Fibroblast of pulmonary artery (primary cell): ENCODE data around the gene WWOX.

ENCODE experiments used
- DNase-seq: peaks from one replicate; pipeline ENCODE4 v3.0.0-alpha.2; 2010; ENCODE audit warnings: low read depth
- H3K4me3 ChIP-seq: replicated peaks from 2 replicates; pipeline ENCODE4 v1.5.1; 2011; ENCODE audit warnings: low read depth, mild to moderate bottlenecking, control low read depth, low read length, moderate library complexity
- TF ChIP-seq, protein P1 (sequence below): IDR thresholded peaks from 2 replicates; pipeline ENCODE4 v1.5.1; 2011; ENCODE audit warnings: mild to moderate bottlenecking, control low read depth, low read length, inconsistent platforms; ENCODE audit errors: missing control alignments

Gene WWOX

DNA sequence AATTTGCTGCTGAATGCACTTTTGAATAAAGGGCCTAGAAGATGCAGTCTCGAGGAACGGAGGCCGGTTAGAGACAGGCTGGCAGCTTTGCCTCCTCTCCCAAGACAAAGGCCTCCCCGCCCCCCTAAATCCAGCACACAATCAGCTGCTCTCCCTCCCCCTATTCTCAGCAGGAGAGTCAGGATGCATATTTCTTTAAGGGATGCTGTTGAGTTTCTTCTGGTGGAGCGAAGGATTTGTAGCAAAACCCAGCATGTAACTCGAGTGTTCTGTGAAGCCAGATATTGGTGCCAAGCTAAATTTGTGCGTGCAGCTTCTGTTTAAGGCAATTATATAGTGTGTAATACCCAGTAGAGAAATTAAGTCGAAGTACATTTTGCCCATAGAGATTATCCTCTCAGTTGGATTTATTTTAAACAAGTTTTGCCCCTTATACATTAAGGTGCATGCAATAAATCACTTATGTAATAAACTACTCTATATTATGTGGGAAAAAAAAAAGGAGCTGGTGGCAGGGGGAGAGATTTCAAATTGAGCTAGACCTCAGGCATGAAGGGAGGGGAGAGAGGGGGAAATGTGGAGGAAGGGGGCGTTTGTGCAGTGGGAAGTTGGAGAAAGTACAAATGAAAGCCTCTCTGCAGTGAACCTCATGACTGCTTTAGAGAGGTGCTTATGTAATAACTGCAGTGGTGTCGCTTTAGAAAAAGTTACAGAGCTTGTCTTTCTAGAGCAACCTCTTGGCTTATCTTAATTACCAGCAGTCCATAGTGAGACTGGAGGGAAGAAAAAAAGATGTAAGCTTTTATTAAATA lies 901.9 kb downstream of the WWOX start:
- no peak for DNase-seq
- TF ChIP-seq, protein P1, sequence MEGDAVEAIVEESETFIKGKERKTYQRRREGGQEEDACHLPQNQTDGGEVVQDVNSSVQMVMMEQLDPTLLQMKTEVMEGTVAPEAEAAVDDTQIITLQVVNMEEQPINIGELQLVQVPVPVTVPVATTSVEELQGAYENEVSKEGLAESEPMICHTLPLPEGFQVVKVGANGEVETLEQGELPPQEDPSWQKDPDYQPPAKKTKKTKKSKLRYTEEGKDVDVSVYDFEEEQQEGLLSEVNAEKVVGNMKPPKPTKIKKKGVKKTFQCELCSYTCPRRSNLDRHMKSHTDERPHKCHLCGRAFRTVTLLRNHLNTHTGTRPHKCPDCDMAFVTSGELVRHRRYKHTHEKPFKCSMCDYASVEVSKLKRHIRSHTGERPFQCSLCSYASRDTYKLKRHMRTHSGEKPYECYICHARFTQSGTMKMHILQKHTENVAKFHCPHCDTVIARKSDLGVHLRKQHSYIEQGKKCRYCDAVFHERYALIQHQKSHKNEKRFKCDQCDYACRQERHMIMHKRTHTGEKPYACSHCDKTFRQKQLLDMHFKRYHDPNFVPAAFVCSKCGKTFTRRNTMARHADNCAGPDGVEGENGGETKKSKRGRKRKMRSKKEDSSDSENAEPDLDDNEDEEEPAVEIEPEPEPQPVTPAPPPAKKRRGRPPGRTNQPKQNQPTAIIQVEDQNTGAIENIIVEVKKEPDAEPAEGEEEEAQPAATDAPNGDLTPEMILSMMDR = no peak
- no peak overlapping the region for H3K4me3 ChIP-seq

- H3K4me3 ChIP-seq = no peak overlapping the region
- TF ChIP-seq, protein P1 = no peak
- DNase-seq = no peak
Measured at GRCh38 chr16:79003026-79003609, 903.7 kb downstream of the WWOX start.

- TF ChIP-seq, protein P1 = no peak
- DNase-seq = no peak
- H3K4me3 ChIP-seq = no peak overlapping the region
Measured at GRCh38 chr16:79004309-79004708, 904.9 kb downstream of the WWOX start.

DNA sequence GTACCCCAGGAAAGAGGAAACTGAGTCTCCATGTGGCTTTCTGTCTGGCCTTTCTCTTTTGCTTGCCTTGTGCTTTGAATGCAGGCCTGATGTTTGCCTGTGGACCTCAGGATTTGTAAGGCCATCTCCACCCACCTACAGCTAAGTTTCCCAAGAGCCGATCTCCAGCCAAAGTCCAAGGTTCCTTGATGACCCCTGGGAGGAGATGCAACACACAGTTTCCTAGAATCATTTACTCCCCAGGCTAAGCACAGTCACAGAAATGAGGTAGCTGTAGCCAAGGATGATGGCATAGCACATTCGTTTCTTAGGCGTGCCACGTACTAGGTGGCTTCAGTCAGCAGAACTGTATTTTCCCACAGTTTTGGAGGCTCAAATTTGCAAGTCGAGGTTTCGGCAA lies 905.6 kb downstream of the WWOX start:
- TF ChIP-seq, protein P1 = no peak
- H3K4me3 ChIP-seq = no peak overlapping the region
- no peak for DNase-seq

GRCh38 chr16:79006206-79006605 lies 906.8 kb downstream of the WWOX start:
- TF ChIP-seq, protein P1 = no peak
- no peak overlapping the region for H3K4me3 ChIP-seq
- DNase-seq = no peak

DNA sequence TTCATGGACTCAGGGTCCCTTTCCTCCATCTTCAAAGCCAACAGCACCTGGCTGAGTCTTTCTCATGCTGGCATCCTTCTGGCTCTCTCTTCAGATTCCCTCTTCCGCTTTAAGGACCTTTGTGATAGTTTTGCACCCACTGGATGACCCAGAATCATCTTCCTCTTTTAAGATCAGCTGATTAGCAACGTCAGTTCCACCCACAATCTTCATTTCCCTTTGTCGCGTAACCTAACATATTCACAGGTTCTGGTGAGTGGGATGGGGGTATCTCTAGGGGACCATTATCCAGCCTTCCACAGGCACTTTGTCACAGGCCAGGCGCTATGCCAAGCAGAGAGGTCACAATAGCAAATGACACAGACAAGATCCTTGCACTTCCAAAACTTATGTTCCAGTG lies 907.3 kb downstream of the WWOX start:
- no peak overlapping the region for H3K4me3 ChIP-seq
- TF ChIP-seq, protein P1 = no peak
- no peak for DNase-seq
